WTC11 (cell line): ENCODE results near the gene OSMR. TPM values are rescaled to one million over a fixed set of nuclear protein-coding genes. Genes with fewer than 3 reads are reported as not detected.

Source experiments
- ATAC-seq: fragments of 200-7000 bp; cut with Tn5 transposase; 2 replicates; pipeline ENCODE4 v1.10.0; 2021; ENCODE audit warnings: mild to moderate bottlenecking, moderate library complexity
- Bru-seq: library from RNA; stranded (reverse); fragments of 400-500 nt; gene quantifications from one replicate; lab custom pipeline; 2021; lab: Mats Ljungman, UMichigan
- CTCF ChIA-PET: fragments of 300-600 bp; sonication (Branson Sonifier 250); formaldehyde crosslinking; loops from one replicate; lab custom pipeline; 2021; ENCODE audit warnings: antibody characterized with exemption; lab: Charles Lee
- POLR2A ChIA-PET: fragments of 350-600 bp; sonication (Branson Sonifier 250); formaldehyde crosslinking; loops from one replicate; lab custom pipeline; 2021; ENCODE audit warnings: antibody characterized with exemption; lab: Charles Lee
- DNase-seq: peaks from one replicate; pipeline ENCODE4 v3.0.0; 2021; ENCODE audit warnings: low spot score
- H3K27ac Mint-ChIP-seq: 2 replicates; pipeline ENCODE4 v1.8.0; 2021; ENCODE audit warnings: mixed read lengths
- H3K27me3 Mint-ChIP-seq: 2 replicates; pipeline ENCODE4 v1.8.0; 2021; ENCODE audit warnings: low read depth, mild to moderate bottlenecking, moderate library complexity, mixed read lengths
- H3K36me3 Mint-ChIP-seq: 2 replicates; pipeline ENCODE4 v1.8.0; 2021; ENCODE audit warnings: mixed read lengths
- H3K4me1 Mint-ChIP-seq: 2 replicates; pipeline ENCODE4 v1.8.0; 2022; ENCODE audit warnings: mixed read lengths
- H3K4me3 Mint-ChIP-seq: 2 replicates; pipeline ENCODE4 v1.8.0; 2021; ENCODE audit warnings: mild to moderate bottlenecking, moderate library complexity, mixed read lengths
- H3K9me3 Mint-ChIP-seq: 2 replicates; pipeline ENCODE4 v1.8.0; 2021; ENCODE audit warnings: mixed read lengths
- ARID4B ChIP-seq: sonication (generic); formaldehyde crosslinking; IDR thresholded peaks from 2 replicates; pipeline ENCODE4 v1.8.0; 2023; ENCODE audit warnings: missing genetic modification reagents, mild to moderate bottlenecking, borderline replicate concordance
- E2F5 ChIP-seq: sonication (generic); formaldehyde crosslinking; IDR thresholded peaks from 2 replicates; pipeline ENCODE4 v1.8.1; 2022; ENCODE audit warnings: mild to moderate bottlenecking, moderate library complexity, missing genetic modification reagents
- ELF4 ChIP-seq: sonication (generic); formaldehyde crosslinking; IDR thresholded peaks from 2 replicates; pipeline ENCODE4 v1.8.1; 2022; ENCODE audit warnings: low read depth, mild to moderate bottlenecking, moderate library complexity, missing genetic modification reagents
- FOXP4 ChIP-seq: sonication (generic); formaldehyde crosslinking; IDR thresholded peaks from 2 replicates; pipeline ENCODE4 v1.8.0; 2022; ENCODE audit warnings: mild to moderate bottlenecking, missing genetic modification reagents
- IRF1 ChIP-seq: sonication (generic); formaldehyde crosslinking; IDR thresholded peaks from 2 replicates; pipeline ENCODE4 v1.8.0; 2023; ENCODE audit warnings: missing genetic modification reagents
- KAT7 ChIP-seq: sonication (generic); formaldehyde crosslinking; IDR thresholded peaks from 2 replicates; pipeline ENCODE4 v1.8.1; 2023; ENCODE audit warnings: missing genetic modification reagents, mild to moderate bottlenecking, borderline replicate concordance
- MXD4 ChIP-seq: fragments of 250-450 bp; sonication (Bioruptor Pico); IDR thresholded peaks from 2 replicates; pipeline ENCODE4 v1.8.0; 2021; ENCODE audit warnings: mild to moderate bottlenecking, moderate library complexity, borderline replicate concordance
- NFATC4 ChIP-seq: fragments of 250-450 bp; sonication (Bioruptor Pico); IDR thresholded peaks from 2 replicates; pipeline ENCODE4 v1.9.0; 2021; ENCODE audit warnings: mild to moderate bottlenecking
- PRDM15 ChIP-seq: sonication (generic); formaldehyde crosslinking; IDR thresholded peaks from 2 replicates; pipeline ENCODE4 v1.8.0; 2022; ENCODE audit warnings: missing genetic modification reagents
- STAT6 ChIP-seq: sonication (generic); formaldehyde crosslinking; conservative IDR thresholded peaks from 2 replicates; pipeline ENCODE4 v1.8.1; 2023; ENCODE audit warnings: mild to moderate bottlenecking, low read depth, missing genetic modification reagents, moderate library complexity
- TCF7 ChIP-seq: sonication (generic); formaldehyde crosslinking; IDR thresholded peaks from 2 replicates; pipeline ENCODE4 v1.8.0; 2022; ENCODE audit warnings: mild to moderate bottlenecking, low read depth, missing genetic modification reagents, moderate library complexity
- ZBTB21 ChIP-seq: sonication (generic); formaldehyde crosslinking; IDR thresholded peaks from 2 replicates; pipeline ENCODE4 v1.8.1; 2023; ENCODE audit warnings: mild to moderate bottlenecking, missing genetic modification reagents, borderline replicate concordance
- ZNF423 ChIP-seq: fragments of 250-450 bp; sonication (Bioruptor Pico); IDR thresholded peaks from 2 replicates; pipeline ENCODE4 v2.1.2; 2022; ENCODE audit warnings: mild to moderate bottlenecking, moderate library complexity
- ZNF532 ChIP-seq: fragments of 250-450 bp; sonication (Bioruptor Pico); IDR thresholded peaks from 2 replicates; pipeline ENCODE4 v1.9.0; 2021; ENCODE audit warnings: mild to moderate bottlenecking, borderline replicate concordance
- long read RNA-seq, 3 experiments: library from RNA in 1 of 3; library from capped mRNA in 1 of 3; library from polyadenylated mRNA in 1 of 3; unstranded in 2 of 3; stranded (forward) in 1 of 3; transcript quantifications; one replicate each; pipeline ENCODE4 v2.0.0, GENCODE V29; 2021
- total RNA-seq: library from RNA; stranded (reverse); gene quantifications from 3 replicates; pipeline ENCODE4 v1.2.3, GENCODE V29; 2021

The OSMR gene
- total RNA-seq (2.3 to 3.1 TPM (median 2.5 TPM) in 3 replicates), Bru-seq, nascent RNA (percentile 40 among the genes with signal in this experiment)
- long read RNA-seq, experiment 1, partial matches to known transcripts: 2 of 3 reads
- long read RNA-seq, experiment 1, other reads (novel, unspliced or antisense): 0 of 3 reads
- long read RNA-seq, experiment 2, partial matches to known transcripts: 1 of 2 reads
- long read RNA-seq, experiment 2, other reads (novel, unspliced or antisense): 1 of 2 reads
- long read RNA-seq, experiment 3: 0 reads

- Mint-ChIP-seq H3K9me3 (no peaks in the 10 kb centered on the region), H3K4me3 (peak within 1 kb of the TSS; percentile 90), H3K36me3 (no peaks in the 10 kb centered on the region), H3K4me1 (peaks cover 21% of the 10 kb centered on the region), H3K27me3 (peaks cover 42% of the 10 kb centered on the region), H3K27ac (no peak within 1 kb of the TSS)
- peak; percentile 80 for ATAC-seq
- peak; percentile 69 for DNase-seq
- ChIA-PET CTCF (interaction anchor here (1.2 to 2.0 kb wide), 3 partner anchors 36 to 404 kb away, joined by 3 to 10 read pairs (median 6); no protein-coding TSS in a partner anchor), POLR2A (no interaction called here)
- TF ChIP-seq ARID4B (CRISPR knock-in tag) (no peak), PRDM15 (CRISPR knock-in tag) (no peak), ZNF532 (CRISPR knock-in tag) (no peak), IRF1 (no peak), ELF4 (CRISPR knock-in tag) (no peak), FOXP4 (CRISPR knock-in tag) (no peak), NFATC4 (no peak), MXD4 (CRISPR knock-in tag) (no peak), ZNF423 (CRISPR knock-in tag) (0 out of 2 replicates have a peak, but pooled peaks have one; percentile 6), STAT6 (no peak), TCF7 (CRISPR knock-in tag) (no peak), E2F5 (CRISPR knock-in tag) (peak; percentile 12; the same call in 1 of the 2 replicates), ZBTB21 (CRISPR knock-in tag) (peak; percentile 44; the same call in 1 of the 2 replicates), KAT7 (0 out of 2 replicates have a peak, but pooled peaks have one; percentile 71)
These were observed at the start of gene OSMR for GRCh38 chr5:38845526-38846378. OSMR (plus strand) TSS chr5:38846012; CDS start chr5:38869045, 23,033 bp downstream.
